ENCODE measurements around the gene SIM2. TPM values are rescaled to one million over a fixed set of nuclear protein-coding genes. Genes with fewer than 3 reads are reported as not detected.

The SIM2 gene
- total and polyA plus RNA-seq, 2 of the 13 experiments (the other 11 are each of a cell fraction or from before 2014, with no cell fraction given): 0.36 to 0.53 TPM

DNA sequence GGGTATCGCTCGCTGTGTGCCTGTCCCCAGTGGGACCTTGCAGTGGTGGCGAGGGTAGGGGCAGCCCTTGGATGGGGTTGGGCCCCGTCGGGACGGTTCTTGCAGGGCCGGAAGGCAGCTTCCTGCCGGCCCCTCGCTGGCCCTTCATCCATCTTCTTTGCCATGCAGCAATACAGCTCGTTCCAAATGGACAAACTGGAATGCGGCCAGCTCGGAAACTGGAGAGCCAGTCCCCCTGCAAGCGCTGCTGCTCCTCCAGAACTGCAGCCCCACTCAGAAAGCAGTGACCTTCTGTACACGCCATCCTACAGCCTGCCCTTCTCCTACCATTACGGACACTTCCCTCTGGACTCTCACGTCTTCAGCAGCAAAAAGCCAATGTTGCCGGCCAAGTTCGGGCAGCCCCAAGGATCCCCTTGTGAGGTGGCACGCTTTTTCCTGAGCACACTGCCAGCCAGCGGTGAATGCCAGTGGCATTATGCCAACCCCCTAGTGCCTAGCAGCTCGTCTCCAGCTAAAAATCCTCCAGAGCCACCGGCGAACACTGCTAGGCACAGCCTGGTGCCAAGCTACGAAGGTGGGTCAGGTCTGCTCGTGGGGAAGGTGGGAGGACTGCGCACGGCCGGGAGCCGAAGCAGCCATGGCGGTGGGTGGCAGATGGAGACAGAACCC lies 45.8 kb downstream of the SIM2 start:
- TF ChIP-seq NCOA2 (CRISPR knock-in tag; IDR thresholded peaks at IDR 0.05): no peak
- TF ChIP-seq ZSCAN5A (CRISPR knock-in tag; IDR thresholded peaks at IDR 0.05; ENCODE audit: borderline replicate concordance): no peak
- TF ChIP-seq ZNF34 (CRISPR knock-in tag; IDR thresholded peaks at IDR 0.05; ENCODE audit: borderline replicate concordance): no peak
- no peak for TF ChIP-seq BCL6 (CRISPR knock-in tag; IDR thresholded peaks at IDR 0.05)
- Histone ChIP-seq H3K4me1 (ENCODE audit: insufficient read depth, low read length) (peaks cover 12% of the 10 kb centered on the region), H3K27me3 (ENCODE audit: control insufficient read depth in 1 of 2, insufficient read depth in 2 of 2, low read length in 2 of 2) (no peaks in the 10 kb centered on the region), H3K79me2 (ENCODE audit: insufficient read depth, low read length) (no peaks in the 10 kb centered on the region), H3K9ac (ENCODE audit: insufficient read depth, low read depth, low read length) (no peak overlapping the region), H3K36me3 (replicated peaks in 1 of 2; ENCODE audit: control insufficient read depth in 1 of 2, insufficient read depth in 2 of 2, low read length in 2 of 2) (no peaks in the 10 kb centered on the region), H2AFZ (ENCODE audit: low read length) (no peak overlapping the region), H3K4me2 (ENCODE audit: low read depth, low read length) (no peak overlapping the region), H3K9me3 (ENCODE audit: low read length) (no peaks in the 10 kb centered on the region), H4K20me1 (ENCODE audit: insufficient read depth, low read length) (no peaks in the 10 kb centered on the region), H3K27ac (ENCODE audit: extremely low read length, insufficient read depth, low read length) (no peak overlapping the region), H3K4me3 (replicated peaks in 1 of 3; ENCODE audit: insufficient read depth in 1 of 3, low read depth in 2 of 3, low read length in 3 of 3) (no peak overlapping the region)
- BruUV-seq (replicated peaks): no TSS peak
- intact Hi-C loops (cut with micrococcal nuclease; ENCODE audit: unreplicated experiment) (loop anchor here (5.0 kb wide), 2 partner anchors 118 to 183 kb away; no protein-coding TSS in a partner anchor), in situ Hi-C loops (cut with HindIII; ENCODE audit: extremely low pct_ligation_motif_present, low pct_unique_long_range_greater_than_20kb) (no loop called here)
- FAIRE-seq (no peak), DNase-seq (ENCODE audit: low spot score) (no peak), ATAC-seq (no peak)
- ChIA-PET POLR2A (no interaction called here), CTCF (ENCODE audit: low intra/inter-chr PET ratio, low total read pairs) (no interaction called here)
- WGBS (ENCODE audit: low lambda C conversion rate): 83% methylated on average over 25 of the region's 30 CpGs

DNA sequence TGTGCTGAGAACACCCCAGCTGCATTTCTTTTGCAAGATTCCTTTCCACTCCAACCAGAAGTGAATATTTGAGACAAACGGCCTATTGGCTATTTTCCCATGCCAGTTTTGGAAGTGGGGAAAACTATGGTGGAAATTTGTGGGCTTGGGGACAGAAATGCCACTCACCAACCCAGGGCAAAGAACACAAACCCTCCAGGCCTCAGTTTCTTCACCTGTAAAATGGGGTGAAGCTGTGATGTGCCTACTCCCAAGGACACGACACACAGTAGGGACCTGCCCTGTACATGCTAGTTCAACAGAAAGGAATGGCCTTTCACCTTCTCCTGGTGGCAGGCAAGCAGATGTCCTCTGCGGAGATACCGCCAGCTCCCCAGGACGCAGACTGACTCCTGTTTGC lies 46.5 kb downstream of the SIM2 start:
- H3K4me1 ChIP-seq (ENCODE audit: insufficient read depth, low read length): peaks cover 12% of the 10 kb centered on the region
- no peak overlapping the region for H3K4me2 ChIP-seq (ENCODE audit: low read depth, low read length)
- H2AFZ ChIP-seq (ENCODE audit: low read length): no peak overlapping the region
- no peaks in the 10 kb centered on the region for H3K36me3 ChIP-seq (replicated peaks in 1 of 2; ENCODE audit: control insufficient read depth in 1 of 2, insufficient read depth in 2 of 2, low read length in 2 of 2)
- FAIRE-seq (no peak), DNase-seq (ENCODE audit: low spot score) (no peak), ATAC-seq (no peak)
- no peaks in the 10 kb centered on the region for H3K9me3 ChIP-seq (ENCODE audit: low read length)
- WGBS (ENCODE audit: low lambda C conversion rate): 94% methylated on average over 3 of the region's 5 CpGs
- H3K79me2 ChIP-seq (ENCODE audit: insufficient read depth, low read length): no peaks in the 10 kb centered on the region
- in situ Hi-C loops (cut with HindIII; ENCODE audit: extremely low pct_ligation_motif_present, low pct_unique_long_range_greater_than_20kb) (no loop called here), intact Hi-C loops (cut with micrococcal nuclease; ENCODE audit: unreplicated experiment) (loop anchor here (5.0 kb wide), 2 partner anchors 117 to 182 kb away; no protein-coding TSS in a partner anchor)
- H3K27ac ChIP-seq (ENCODE audit: extremely low read length, insufficient read depth, low read length): no peak overlapping the region
- H3K4me3 ChIP-seq (replicated peaks in 1 of 3; ENCODE audit: insufficient read depth in 1 of 3, low read depth in 2 of 3, low read length in 3 of 3): no peak overlapping the region
- ChIA-PET POLR2A (no interaction called here), CTCF (ENCODE audit: low intra/inter-chr PET ratio, low total read pairs) (no interaction called here)
- H4K20me1 ChIP-seq (ENCODE audit: insufficient read depth, low read length): no peaks in the 10 kb centered on the region
- TF ChIP-seq ZNF629 (CRISPR knock-in tag; conservative IDR thresholded peaks at IDR 0.05) (peak; percentile 54), PLRG1 (conservative IDR thresholded peaks at IDR 0.05) (no peak)
- H3K9ac ChIP-seq (ENCODE audit: insufficient read depth, low read depth, low read length): no peak overlapping the region
- no TSS peak for BruUV-seq (replicated peaks)
- H3K27me3 ChIP-seq (ENCODE audit: control insufficient read depth in 1 of 2, insufficient read depth in 2 of 2, low read length in 2 of 2): no peaks in the 10 kb centered on the region

Data from HepG2 (cell line).